Measurements from ENCODE around the gene MRGPRD.

Gene MRGPRD

DNA sequence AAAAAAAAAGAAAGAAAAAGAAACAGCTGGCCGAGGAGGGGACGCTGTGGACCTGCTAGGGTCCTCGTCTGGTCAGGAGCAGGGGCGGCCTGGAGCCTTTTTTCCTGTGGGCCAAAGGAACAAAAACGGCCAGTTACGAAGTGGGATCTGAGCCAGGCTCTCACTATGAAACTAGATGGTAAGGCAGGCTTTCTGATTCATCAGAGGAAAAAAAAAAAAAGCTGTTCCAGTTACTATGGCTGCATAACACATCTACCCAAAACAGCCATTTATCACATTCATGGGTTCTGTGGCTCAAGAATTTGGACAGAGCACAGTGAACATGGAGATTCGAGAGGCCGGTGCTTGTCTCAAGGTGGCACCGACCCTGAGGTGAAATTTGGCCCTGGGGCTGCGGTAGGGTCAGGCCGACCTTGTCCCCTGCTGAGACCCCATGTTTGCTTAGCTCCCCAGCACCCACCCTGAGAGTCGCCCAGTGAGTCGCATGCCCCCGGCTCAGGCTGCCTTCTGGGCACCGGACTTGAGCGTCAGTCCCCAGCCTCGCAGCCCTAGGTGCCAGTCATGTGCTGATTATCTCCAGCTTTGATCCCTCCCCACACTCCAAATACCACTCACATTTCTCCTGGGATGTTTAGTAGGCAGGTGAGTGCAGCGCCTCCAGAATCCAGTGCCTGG is 34.2 kb downstream of the MRGPRD start:
- no peak for DNase-seq (ENCODE audit: low read depth in 2 of 2)

DNA sequence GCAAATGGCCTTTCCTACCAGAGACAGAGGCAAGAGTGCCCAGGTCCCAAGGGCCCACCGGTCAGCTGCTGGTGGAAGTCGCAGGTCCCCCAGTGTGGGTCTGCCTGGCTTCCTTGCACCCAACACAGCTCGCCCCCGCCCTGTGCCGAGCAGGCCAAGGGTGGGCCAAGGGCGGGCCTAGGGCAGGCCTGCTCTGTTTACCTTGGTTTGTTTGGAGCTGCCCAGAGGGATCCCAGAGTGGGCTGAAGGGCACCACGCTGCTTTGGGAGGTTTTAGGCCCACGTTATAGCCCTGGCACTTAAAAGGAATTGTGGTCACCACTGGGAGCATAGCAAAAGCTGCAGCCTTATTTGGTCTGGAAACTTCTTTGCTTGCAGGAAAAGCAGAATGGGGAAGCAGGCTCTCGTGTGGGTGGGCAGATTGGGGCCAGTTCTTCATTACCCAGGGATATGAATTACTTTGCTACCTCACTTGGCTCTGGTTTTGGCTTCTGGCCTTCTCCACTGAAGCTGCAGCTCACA is 38.0 kb downstream of the MRGPRD start:
- no peak for DNase-seq (ENCODE audit: low read depth in 2 of 2)

DNA sequence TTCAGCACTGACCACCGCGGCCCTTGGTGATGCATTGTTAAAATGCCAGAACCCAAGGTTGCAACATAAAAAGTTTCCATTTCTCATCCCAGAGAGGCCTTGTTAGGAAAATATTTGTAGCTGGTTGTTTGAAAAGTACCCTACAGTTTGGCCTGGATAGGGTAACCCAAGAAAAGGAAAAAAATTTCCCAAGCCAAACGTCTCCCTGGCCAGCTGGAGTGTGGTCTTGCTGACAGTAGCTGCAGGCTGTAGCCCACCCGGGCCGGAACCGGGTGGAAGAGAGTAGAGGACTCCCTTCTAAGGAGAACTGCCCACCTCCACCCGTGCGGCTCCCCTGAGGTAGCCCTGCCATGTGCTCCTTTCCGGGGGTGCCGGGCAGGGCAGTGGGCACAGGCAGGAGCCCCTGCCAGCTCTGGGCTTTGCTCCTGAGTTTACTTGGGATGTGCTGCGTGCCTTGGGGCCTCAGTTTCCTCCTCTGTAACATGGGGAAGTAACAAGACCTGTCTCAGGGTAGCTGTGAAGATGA is 38.6 kb downstream of the MRGPRD start:
- no peak for DNase-seq (ENCODE audit: low read depth in 2 of 2)

DNA sequence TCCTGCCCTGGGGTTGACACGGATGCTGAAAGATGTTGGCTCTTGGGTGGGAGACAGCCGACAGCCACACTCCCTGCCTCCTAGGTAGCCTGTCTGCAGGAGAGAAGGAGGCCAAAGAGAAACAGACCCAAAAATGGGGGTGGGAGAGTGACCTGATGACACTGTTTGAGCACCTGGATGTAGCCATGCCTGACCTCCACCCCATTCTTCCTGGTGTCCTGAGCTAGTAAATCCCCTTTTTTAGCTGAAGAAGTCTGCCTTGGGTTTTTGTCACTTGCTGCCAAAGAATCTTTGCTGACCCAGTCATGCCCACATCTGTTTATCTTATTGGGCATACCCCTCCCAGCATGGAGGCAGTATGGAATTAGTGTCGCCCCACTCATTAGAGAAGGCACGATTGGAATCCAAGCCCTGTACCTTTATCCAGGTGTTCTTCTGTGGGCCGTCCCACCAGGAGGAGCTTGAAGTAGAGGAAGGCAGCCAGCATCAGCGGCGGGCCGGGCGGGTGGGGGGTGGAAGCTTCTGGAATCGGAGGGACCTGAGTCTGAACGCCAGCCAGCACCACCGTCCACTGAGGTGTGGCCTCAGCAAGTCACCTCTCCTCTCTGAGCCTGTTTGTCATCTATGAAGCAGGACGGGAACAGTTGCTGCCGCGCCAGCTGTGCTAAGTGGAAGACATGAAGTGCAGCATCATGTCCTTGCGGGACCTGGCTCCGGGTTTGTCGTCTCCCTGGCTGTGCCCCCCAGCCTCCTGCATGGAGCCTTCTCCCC is 39.3 kb downstream of the MRGPRD start:
- no peak for DNase-seq (ENCODE audit: low read depth in 2 of 2)

DNA sequence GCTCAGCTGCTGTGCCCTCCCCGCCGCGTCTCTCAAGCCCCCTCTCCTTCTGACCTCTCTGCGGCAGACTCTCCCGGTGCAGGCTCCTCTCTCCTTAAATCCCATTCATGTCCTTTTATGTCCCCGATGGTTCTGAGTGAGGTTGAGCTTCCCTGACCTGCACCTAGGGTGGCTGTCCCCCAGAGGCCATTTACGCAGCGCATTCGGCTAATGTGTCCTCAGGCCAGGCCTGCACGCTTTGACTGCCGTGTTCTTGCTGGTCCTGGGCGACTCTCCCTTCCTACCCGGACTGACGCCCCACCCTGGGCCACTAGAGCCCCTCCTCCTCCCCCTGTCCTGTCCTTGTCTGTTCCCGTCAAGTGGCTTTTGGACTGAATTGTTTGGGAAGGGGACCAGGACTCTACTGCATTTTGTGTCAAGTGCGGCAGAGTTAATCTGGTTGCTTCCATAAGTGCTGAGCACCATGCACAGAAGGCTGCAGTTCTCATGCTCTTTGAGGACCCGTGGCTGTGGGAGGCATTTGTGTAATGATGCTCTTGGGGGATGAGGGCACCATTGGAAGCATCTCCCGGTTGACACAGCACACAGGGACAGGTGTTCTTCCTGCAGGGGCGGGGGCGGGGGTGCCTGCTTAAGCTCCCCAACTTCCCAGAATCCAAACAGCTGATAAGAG is 40.0 kb downstream of the MRGPRD start:
- DNase-seq (ENCODE audit: low read depth in 2 of 2): no peak

DNA sequence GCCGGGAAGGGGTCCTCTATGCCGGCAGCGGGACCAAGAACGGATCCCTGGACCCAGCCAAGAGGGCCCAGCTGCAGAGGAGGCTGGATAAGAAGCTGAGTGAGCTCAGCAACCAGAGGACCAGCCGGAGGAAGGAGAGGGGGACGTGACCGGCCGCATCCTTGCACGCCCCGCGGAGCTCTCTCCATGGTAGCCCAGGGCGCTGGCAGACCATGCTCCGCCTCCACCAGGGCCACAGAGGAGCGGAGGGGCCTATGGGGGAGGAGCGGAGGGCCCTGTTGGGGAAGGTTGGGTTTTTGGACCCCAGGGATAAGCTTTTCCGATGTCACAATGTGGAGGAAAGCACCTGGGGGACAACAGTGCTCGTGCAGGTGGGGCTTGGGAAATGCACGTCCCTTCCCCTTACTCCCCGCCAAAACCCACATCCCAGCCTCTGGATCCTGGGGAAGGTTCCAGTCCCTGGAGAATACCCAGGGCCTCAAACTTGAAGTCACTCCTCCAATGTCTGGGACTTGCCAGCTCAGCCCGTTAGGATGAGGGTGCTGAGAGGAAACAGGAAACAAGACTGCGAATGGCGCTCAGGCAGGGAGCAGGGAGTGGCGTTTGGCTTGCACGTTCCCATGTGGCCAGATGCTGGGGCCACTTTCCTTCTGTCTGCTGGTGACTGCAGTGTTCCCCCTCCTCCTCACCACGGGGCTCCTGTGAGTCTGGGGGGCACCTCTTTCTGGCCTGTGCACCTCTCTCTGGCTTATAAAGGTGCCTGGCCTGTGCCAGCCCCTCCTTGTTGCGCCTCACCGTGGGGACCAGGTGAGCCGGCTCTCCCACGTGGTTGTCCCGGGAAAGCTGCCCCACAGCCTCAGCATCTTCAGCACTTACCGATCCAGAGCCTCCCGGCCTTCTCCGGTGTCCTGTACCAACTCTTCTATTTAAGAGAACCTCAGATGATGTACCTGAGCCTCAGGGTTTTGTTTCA is 40.9 kb downstream of the MRGPRD start:
- DNase-seq (ENCODE audit: low read depth in 2 of 2): no peak

DNA sequence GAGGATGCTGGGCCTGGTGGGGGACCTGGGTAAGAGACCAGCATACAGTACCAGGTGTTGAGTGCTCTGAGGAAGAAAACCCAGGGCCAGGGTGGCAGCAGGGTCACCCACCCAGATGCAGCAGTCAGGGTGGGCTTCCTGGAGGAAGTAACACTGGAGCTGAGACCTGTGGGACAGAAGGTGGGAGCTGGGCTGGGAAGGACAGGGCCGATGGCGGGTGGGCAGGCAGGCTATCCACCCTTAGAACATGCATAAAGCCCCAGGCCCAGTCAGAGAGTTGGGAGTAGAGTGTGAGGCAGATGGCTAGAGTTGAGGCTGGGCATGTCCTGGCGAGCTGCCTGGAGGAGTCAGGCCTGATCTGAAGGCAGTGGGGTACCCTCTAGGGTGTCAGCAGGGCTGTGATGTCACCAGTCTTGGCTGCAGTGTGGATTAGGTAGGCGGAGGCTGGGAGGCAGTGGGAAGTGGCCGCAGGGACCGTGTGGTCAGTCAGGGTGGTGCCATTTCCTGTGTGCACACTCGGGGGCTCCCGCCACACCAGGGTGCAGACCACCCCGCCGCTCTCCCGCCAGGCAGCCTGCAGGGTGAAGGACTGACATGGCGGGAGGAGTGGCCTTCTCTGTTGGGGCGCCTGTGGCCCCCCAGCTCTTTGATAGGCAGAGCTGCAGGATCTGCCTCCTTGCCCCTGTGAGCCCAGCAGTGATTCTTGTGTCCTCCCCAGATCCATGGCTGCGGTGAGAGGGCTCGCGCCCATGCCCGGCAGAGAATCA is 41.8 kb downstream of the MRGPRD start:
- DNase-seq (ENCODE audit: low read depth in 2 of 2): no peak

DNA sequence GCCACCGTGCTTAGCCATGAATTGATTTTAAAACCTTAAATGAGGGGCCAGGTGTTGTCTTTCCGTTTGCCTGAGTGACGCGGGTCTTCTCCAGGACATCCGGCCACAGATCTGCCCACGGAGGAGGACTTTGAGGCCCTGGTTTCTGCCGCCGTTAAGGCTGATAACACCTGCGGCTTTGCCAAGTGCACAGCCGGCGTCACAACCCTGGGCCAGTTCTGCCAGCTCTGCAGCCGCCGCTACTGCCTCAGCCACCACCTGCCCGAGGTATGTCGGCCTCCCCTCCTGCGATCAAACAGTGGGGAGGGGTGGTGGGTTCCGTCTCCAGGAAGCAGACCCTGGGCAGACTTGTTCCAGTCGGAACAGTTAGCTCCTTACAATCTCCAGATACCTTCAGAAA is 42.7 kb downstream of the MRGPRD start:
- no peak for DNase-seq (ENCODE audit: low read depth in 2 of 2)

DNA sequence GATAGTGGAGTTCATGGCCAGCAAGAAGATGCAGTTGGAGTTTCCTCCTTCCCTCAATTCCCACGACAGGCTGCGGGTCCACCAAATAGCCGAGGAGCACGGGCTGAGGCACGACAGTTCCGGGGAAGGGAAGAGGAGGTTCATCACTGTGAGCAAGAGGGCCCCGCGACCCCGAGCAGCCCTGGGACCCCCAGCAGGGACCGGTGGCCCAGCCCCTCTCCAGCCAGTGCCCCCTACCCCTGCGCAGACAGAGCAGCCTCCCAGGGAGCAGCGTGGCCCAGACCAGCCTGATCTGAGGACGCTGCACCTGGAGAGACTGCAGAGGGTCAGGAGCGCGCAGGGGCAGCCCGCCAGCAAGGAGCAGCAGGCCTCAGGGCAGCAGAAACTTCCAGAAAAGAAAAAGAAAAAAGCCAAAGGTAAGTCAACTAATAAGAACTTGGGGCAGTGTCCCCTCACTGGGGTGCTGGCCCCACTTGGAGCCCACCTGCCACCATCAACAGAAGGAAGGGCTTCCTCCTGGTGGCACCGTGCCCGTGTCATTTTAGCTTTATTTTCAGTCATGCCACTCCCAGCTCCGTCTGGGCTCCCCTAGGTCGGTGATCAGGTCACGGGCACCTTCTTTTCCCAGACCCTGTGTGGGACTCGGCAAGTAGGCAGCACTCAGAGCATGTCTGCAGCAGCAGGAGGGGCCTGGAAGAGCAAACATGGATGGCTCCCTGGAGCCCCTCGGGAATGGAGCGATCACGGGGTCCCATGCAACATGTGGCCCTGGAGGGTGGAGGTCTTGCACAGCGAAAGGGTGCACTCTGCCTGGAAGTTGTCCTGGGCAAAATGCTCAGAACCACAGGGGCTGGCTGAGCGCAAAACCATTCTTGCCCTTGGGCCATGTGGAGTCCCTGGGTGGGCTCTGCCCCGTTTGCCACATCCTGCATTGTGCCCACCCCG is 43.8 kb downstream of the MRGPRD start:
- no peak for DNase-seq (ENCODE audit: low read depth in 2 of 2)

DNA sequence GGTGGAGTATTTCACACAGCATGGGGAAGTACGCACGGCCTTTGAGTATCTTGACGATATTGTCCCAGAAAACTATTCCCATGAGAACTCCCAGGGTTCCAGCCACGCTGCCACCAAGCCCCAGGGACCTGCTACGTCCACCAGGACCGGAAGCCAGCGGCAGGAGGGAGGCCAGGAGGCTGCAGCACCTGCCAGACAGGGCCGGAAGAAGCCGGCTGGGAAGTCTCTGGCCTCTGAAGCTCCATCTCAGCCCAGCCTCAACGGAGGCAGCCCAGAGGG is 44.5 kb downstream of the MRGPRD start:
- DNase-seq (ENCODE audit: low read depth in 2 of 2): no peak

DNA sequence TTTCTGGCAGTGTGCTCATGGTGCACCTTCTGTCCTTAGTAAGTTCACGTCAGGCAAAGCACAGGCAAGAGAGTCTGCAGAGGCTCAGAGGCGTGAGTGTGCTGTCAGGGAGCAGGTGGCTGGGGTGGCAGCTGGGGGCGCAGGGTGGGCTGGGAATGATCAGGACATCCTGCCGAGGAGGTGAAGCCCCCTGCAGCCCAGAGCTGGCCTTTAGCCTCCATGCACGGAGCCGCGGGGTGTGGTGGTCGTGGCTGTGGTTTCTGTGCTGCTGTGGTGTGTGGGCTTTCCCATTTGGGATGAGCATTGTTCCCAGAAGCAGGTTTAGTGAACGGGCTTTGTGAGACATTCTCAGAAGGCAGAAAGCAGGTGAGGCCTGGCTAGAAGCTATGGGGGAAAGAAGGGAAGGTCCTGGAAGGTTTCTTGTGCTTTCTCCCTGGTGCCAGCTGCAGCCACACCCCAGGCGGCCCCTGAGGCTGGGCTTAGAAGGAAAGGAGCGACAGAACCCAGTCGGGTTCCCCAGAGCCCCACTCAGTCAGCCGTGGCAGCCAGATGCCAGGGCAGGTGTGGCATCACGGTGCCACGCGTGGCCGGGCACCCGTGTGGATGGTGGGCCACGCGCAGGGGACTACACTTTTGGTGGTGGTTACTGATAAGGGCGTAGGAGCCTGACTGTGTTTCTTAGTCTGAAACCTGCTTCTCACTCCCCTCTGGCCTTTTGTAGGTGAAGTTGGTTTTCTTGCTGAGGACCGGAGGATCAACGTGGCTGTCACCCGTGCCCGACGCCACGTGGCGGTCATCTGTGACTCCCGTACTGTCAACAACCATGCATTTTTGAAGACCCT is 45.0 kb downstream of the MRGPRD start:
- no peak for DNase-seq (ENCODE audit: low read depth in 2 of 2)

DNA sequence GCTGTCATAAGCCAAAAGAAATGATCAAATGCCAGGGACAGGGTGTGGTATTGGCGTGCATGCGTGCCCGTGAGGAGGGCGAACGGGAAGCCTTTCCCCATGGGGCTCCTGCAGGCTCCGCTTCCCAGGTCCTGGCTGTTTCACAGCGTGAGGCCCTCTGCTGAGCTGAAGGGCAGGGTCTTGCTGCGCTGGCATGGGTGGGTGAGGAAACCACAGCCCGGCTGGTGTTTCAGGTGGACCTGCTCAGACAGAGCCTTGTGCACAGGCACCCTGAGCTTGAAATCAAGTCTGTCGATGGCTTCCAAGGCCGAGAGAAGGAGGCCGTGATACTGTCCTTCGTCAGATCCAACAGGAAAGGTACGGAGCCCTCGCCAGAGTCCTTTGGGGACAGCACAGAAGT is 45.7 kb downstream of the MRGPRD start:
- no peak for DNase-seq (ENCODE audit: low read depth in 2 of 2)

DNA sequence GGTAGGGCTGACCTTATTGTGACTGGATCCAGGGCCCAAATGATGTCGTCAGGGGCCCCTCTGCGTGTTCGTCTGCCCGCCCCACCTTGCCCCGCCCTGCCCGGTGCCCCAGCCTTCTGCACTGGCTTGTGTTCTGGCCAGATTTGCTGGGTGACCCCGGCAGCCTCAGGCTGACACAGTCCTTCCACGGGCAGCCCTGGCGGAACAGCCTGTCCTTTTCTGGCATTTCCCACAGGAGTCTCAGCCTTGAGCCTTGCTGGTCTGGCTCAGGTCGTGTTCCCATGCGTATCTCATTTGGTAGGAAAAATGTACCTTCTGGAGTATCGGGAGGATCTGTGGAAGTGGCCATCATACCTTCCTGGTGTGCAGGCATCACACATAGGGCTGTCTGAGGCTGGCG is 46.1 kb downstream of the MRGPRD start:
- DNase-seq (ENCODE audit: low read depth in 2 of 2): no peak

DNA sequence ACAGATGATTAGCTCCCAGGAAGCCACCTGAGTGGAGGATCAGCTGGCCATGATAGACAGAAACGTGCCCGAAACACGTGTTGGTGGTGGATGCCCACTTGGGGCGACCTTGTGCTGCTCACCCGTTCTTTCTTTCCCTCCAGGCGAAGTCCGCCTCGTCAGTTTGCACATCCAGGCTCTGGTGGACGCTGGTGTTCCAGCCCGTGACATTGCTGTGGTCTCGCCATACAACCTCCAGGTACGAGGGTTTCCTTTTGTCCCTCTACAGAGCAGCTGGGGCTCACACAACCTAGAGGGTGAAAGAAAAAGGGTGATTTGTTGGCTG is 46.5 kb downstream of the MRGPRD start:
- no peak for DNase-seq (ENCODE audit: low read depth in 2 of 2)

DNA sequence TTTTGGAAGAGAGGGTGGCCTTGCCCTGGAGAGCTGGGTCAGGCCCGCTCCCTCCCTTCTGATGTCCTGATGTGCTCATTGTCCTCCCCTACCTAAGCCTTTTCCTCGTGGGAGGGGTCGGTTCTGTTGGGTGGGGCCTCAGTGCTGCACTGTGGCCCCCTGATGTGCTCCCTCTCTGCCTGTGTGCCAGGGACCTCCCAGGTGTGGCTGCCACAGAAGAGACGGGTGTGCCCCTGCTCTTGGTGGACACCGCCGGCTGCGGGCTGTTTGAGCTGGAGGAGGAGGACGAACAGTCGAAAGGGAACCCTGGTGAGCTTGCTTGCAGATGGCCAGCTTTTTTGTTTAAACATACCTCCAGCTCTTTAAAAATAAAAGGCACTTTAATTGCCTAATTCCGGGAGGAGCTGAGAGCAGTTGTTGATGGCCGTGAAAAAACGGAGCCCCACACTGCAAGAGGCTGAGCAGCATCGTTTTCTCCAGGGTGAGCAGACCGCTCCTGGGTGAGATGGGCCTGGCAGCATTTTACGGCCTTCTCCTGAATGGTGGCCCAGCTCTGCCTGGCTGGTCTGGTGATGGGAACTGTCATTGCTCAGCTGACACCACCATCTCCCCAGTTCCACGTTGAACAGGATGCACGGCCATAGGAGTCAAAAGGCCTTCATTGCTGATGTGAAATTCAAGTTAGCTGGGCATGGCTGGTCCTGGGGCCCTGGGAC is 47.0 kb downstream of the MRGPRD start:
- DNase-seq (ENCODE audit: low read depth in 2 of 2): no peak

DNA sequence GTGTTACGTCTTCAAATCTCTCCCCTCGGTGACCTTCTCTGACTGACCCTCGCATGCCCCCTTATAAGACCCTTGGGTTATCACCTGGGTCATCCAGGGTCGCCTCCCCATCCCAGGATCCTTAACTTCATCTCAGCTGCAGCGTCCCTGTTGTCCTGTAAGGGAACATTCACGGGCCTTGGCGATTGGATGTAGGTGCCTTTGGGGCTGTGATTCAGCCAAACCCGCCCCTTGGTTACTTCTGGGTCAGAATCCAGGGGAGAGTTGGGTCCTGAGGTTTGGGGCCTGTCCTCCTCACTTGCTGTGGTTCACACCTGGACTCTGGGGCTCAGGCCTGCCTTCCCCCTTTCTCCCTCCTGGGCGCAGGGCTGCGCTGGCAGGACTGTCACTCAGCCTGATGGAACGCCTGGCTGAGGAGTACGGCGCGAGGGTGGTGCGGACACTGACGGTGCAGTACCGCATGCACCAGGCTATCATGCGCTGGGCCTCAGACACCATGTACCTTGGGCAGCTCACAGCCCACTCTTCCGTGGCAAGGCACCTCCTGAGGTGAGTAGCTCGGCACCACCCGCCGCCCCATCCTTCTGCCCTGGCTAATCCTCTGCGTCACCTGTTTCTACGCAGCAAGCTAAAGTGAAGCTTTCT is 47.7 kb downstream of the MRGPRD start:
- no peak for DNase-seq (ENCODE audit: low read depth in 2 of 2)

DNA sequence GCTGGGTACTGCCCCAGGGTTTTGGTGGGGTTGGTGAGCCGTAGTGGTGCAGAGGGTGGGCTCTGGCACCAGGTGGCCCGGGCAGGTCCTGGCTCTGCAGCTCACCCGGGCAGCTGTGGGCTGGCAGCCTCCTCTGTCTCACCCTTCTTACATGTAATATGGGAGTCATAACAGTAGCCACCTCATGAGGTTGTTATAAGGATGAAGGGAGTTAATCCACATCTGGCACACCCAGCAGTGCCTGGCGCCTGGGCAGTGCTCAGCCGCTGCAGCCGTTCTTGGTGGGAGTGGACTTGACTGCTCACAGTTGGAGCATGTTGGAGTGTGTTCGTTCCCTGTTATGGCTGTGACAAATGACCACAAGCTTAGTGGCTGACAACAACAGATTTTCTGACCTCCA is 48.4 kb downstream of the MRGPRD start:
- DNase-seq (ENCODE audit: low read depth in 2 of 2): no peak

DNA sequence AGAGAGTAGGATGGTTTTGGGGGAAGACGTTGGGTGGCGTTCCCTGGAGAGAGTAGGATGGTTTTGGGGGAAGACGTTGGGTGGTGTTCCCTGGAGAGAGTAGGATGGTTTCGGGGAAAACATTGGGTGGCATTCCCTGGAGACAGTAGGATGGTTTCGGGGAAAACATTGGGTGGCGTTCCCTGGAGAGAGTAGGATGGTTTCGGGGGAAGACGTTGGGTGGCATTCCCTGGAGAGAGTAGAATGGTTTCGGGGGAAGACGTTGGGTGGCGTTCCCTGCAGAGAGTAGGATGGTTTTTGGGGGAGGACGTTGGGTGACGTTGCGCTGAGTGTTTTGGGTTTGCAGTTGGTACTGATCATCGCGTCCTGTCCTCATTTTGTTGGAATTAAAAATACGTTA is 48.9 kb downstream of the MRGPRD start:
- no peak for DNase-seq (ENCODE audit: low read depth in 2 of 2)
